Suprapubic skin (tissue), 4 donors: ENCODE data around the gene CPNE5. TPM values are rescaled to one million over a fixed set of nuclear protein-coding genes. Genes with fewer than 3 reads are reported as not detected.

Source experiments
- DNase-seq, 2 donors: peaks; one replicate each; pipeline ENCODE4 v3.0.0-alpha.2; 2019; ENCODE audit warnings: low spot score in 2 of 2
- H3K27ac ChIP-seq: fragments of 200-600 bp; sonication (generic); one replicate; pipeline ENCODE4 v1.5.1; 2019
- H3K27me3 ChIP-seq: fragments of 200-600 bp; sonication (generic); one replicate; pipeline ENCODE4 v1.5.1; 2019
- H3K36me3 ChIP-seq: fragments of 200-600 bp; sonication (generic); one replicate; pipeline ENCODE4 v1.5.1; 2019
- H3K4me1 ChIP-seq: fragments of 200-600 bp; sonication (generic); one replicate; pipeline ENCODE4 v1.5.1; 2019
- H3K4me3 ChIP-seq: fragments of 200-600 bp; sonication (generic); one replicate; pipeline ENCODE4 v1.5.1; 2019; ENCODE audit warnings: mild to moderate bottlenecking
- H3K9me3 ChIP-seq: fragments of 200-600 bp; sonication (generic); one replicate; pipeline ENCODE4 v1.5.1; 2019
- CTCF ChIP-seq, 2 donors: fragments of 200-600 bp in 1 of 2; fragments of 450-650 bp in 1 of 2; sonication (generic) in 1 of 2; IDR thresholded peaks; one replicate each; pipeline ENCODE4 v1.5.1; 2016 to 2019; ENCODE audit warnings: antibody characterized with exemption in 2 of 2, mild to moderate bottlenecking in 1 of 2, moderate library complexity in 1 of 2
- EP300 ChIP-seq: sonication (generic); formaldehyde crosslinking; IDR thresholded peaks from one replicate; pipeline ENCODE4 v1.6.1; 2017; ENCODE audit warnings: antibody characterized with exemption
- POLR2A ChIP-seq, 2 donors: fragments of 450-650 bp; IDR thresholded peaks; one replicate each; pipeline ENCODE4 v1.6.1; 2017; ENCODE audit warnings: antibody characterized with exemption in 2 of 2, mild to moderate bottlenecking in 2 of 2, moderate library complexity in 2 of 2
- POLR2AphosphoS5 ChIP-seq, 3 donors: sonication (generic); formaldehyde crosslinking; IDR thresholded peaks; one replicate each; pipeline ENCODE4 v1.6.1; 2017; ENCODE audit warnings: antibody characterized with exemption in 3 of 3
- WGBS: methylation state at CpG from one replicate; pipeline ENCODE4 v1.1.5; 2018; 5-methylcytosine and 5-hydroxymethylcytosine counted together
- total RNA-seq, 4 donors: library from RNA; depleted of rRNA; stranded (reverse); fragments of >200 nt; gene quantifications; one replicate each; pipeline ENCODE4 v1.1.0, GENCODE V29; 2016

Gene CPNE5
- total RNA-seq, 4 donors from 2014 or later, result 0.48 to 1.2 (median 0.90) TPM

- no peak overlapping the region for H3K27ac ChIP-seq
- DNase-seq, result no peak
Observed at GRCh38 chr6:36722879-36723278, 116.4 kb downstream of the CPNE5 start.

GRCh38 chr6:36722365-36722764 is 116.9 kb downstream of the CPNE5 start:
- H3K27me3 ChIP-seq, result no peaks in the 10 kb centered on the region
- no peaks in the 10 kb centered on the region for H3K9me3 ChIP-seq
- no peak overlapping the region for H3K27ac ChIP-seq
- H3K4me3 ChIP-seq, result no peak overlapping the region
- no peak for DNase-seq
- 75% methylated on average over 10 of the region's 10 CpGs for WGBS
- no peak for TF ChIP-seq POLR2AphosphoS5 (IDR thresholded peaks at IDR 0.05)
- TF ChIP-seq CTCF (IDR thresholded peaks at IDR 0.05), result no peak
- no peak for TF ChIP-seq EP300
- no peak for TF ChIP-seq POLR2A (IDR thresholded peaks at IDR 0.05)
- peaks cover 11% of the 10 kb centered on the region for H3K4me1 ChIP-seq
- no peaks in the 10 kb centered on the region for H3K36me3 ChIP-seq

More at GRCh38 chr6:36722879-36723278, 116.4 kb downstream of the CPNE5 start:
- Histone ChIP-seq H3K36me3 (no peaks in the 10 kb centered on the region), H3K27me3 (no peaks in the 10 kb centered on the region), H3K4me1 (peaks cover 9% of the 10 kb centered on the region), H3K4me3 (no peak overlapping the region), H3K9me3 (no peaks in the 10 kb centered on the region)
- 76% methylated on average over 2 of the region's 2 CpGs for WGBS
- no peak for TF ChIP-seq CTCF (IDR thresholded peaks at IDR 0.05)
- no peak for TF ChIP-seq EP300
- TF ChIP-seq POLR2AphosphoS5 (IDR thresholded peaks at IDR 0.05), result no peak
- TF ChIP-seq POLR2A (IDR thresholded peaks at IDR 0.05), result no peak

- Histone ChIP-seq H3K27me3 (no peaks in the 10 kb centered on the region), H3K4me3 (no peak overlapping the region), H3K4me1 (peaks cover 19% of the 10 kb centered on the region), H3K9me3 (no peaks in the 10 kb centered on the region), H3K27ac (no peak overlapping the region), H3K36me3 (no peaks in the 10 kb centered on the region)
- TF ChIP-seq CTCF (IDR thresholded peaks at IDR 0.05) (no peak), EP300 (no peak), POLR2A (IDR thresholded peaks at IDR 0.05) (no peak), POLR2AphosphoS5 (IDR thresholded peaks at IDR 0.05) (no peak)
- no peak for DNase-seq
- WGBS, result 92% methylated on average over 11 of the region's 15 CpGs
Observed at GRCh38 chr6:36721369-36722140, 117.7 kb downstream of the CPNE5 start.

GRCh38 chr6:36720251-36721141 is 118.7 kb downstream of the CPNE5 start:
- WGBS, result 92% methylated on average over 11 of the region's 11 CpGs
- peak in 1 of 2 donors; percentile 48 for DNase-seq
- H3K27ac ChIP-seq, result no peak overlapping the region
- no peak overlapping the region for H3K4me3 ChIP-seq
- H3K36me3 ChIP-seq, result no peaks in the 10 kb centered on the region
- TF ChIP-seq CTCF (IDR thresholded peaks at IDR 0.05) (no peak), EP300 (no peak), POLR2AphosphoS5 (IDR thresholded peaks at IDR 0.05) (no peak), POLR2A (IDR thresholded peaks at IDR 0.05) (no peak)
- H3K27me3 ChIP-seq, result no peaks in the 10 kb centered on the region
- peaks cover 22% of the 10 kb centered on the region for H3K4me1 ChIP-seq
- no peaks in the 10 kb centered on the region for H3K9me3 ChIP-seq

GRCh38 chr6:36719126-36719525 is 120.1 kb downstream of the CPNE5 start:
- Histone ChIP-seq H3K27me3 (no peaks in the 10 kb centered on the region), H3K27ac (no peak overlapping the region), H3K4me1 (peaks cover 22% of the 10 kb centered on the region), H3K4me3 (no peak overlapping the region), H3K9me3 (no peaks in the 10 kb centered on the region), H3K36me3 (no peaks in the 10 kb centered on the region)
- no peak for TF ChIP-seq EP300
- TF ChIP-seq CTCF (IDR thresholded peaks at IDR 0.05), result no peak
- TF ChIP-seq POLR2A (IDR thresholded peaks at IDR 0.05), result no peak
- TF ChIP-seq POLR2AphosphoS5 (IDR thresholded peaks at IDR 0.05), result no peak
- 92% methylated on average over 7 of the region's 7 CpGs for WGBS
- DNase-seq, result peak in 1 of 2 donors; percentile 50
